Mucosa of descending colon (tissue), 3 donors: ENCODE data around the gene SF3B2. TPM values are rescaled to one million over a fixed set of nuclear protein-coding genes. Genes with fewer than 3 reads are reported as not detected.
"Not testable (repeated sequence)": the region's sequence is repeated elsewhere in the genome, so short reads cannot be mapped to it uniquely, and the experiment has no call there.

Source experiments
- ATAC-seq: fragments of 200-7000 bp; cut with Tn5 transposase; one replicate; pipeline ENCODE4 v1.9.1; 2020; ENCODE audit warnings: mild to moderate bottlenecking, moderate library complexity
- DNase-seq, 3 donors: peaks; one replicate each; pipeline ENCODE4 v3.0.0-alpha.2; 2020
- H3K36me3 ChIP-seq: fragments of 200-600 bp; one replicate; pipeline ENCODE4 v1.8.0; 2021; ENCODE audit warnings: low read depth, mild to moderate bottlenecking
- H3K4me1 ChIP-seq: fragments of 200-600 bp; one replicate; pipeline ENCODE4 v1.8.0; 2021; ENCODE audit warnings: low read depth, mild to moderate bottlenecking
- H3K4me3 ChIP-seq: fragments of 200-600 bp; one replicate; pipeline ENCODE4 v1.8.0; 2021; ENCODE audit warnings: mild to moderate bottlenecking
- H3K9me3 ChIP-seq: fragments of 200-600 bp; one replicate; pipeline ENCODE4 v1.8.0; 2021; ENCODE audit warnings: mild to moderate bottlenecking
- intact Hi-C, 2 donors: fragments of 100-400 bp; cut with DNase I in 1 of 2; cut with micrococcal nuclease in 1 of 2; formaldehyde crosslinking; loops; one replicate each; pipeline versions ENCODE4 v1.11.0 to v1.11.1; 2022; cut with DNase I, micrococcal nuclease
- total RNA-seq, 3 donors: library from RNA; stranded (reverse); fragmentation: NEBNext Ultra II Directional in 2 of 3; extraction: Animal tissue kit (Norgen Biotek cat#: 25700) in 2 of 3; gene quantifications; one replicate each; pipeline versions ENCODE4 v1.2.1 to v1.2.4, GENCODE V29; 2021 to 2023
- TF ChIP-seq, protein P1 (sequence below): fragments of 200-600 bp; IDR thresholded peaks from one replicate; pipeline ENCODE4 v1.8.0; 2022; ENCODE audit warnings: antibody characterized with exemption, mild to moderate bottlenecking
- donor health status: DM: no; HTN: no; CAD: no; lungs with moderate emphysema.
- donor health status: DM: no; HTN: no; CAD: no.
- donor health status: DM: no; HTN: yes; CAD: no.

The SF3B2 gene
- total RNA-seq, 3 donors from 2014 or later: 116 to 143 (median 135) TPM

DNA sequence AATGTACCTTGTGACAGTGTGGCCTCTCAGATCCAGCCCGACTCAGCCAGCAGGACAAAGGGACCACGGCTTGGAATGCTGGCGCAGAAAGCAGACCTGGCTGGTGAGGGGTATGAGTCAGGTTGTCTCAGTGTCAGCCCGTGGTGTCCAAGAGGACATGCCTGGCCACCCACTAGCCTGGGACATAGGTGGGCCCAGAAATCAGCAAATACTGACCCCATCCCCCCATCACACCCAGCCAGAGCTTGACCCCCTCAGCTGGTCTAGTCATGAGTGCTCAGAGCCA lies 45.3 kb upstream of the SF3B2 start:
- TF ChIP-seq, protein P1, sequence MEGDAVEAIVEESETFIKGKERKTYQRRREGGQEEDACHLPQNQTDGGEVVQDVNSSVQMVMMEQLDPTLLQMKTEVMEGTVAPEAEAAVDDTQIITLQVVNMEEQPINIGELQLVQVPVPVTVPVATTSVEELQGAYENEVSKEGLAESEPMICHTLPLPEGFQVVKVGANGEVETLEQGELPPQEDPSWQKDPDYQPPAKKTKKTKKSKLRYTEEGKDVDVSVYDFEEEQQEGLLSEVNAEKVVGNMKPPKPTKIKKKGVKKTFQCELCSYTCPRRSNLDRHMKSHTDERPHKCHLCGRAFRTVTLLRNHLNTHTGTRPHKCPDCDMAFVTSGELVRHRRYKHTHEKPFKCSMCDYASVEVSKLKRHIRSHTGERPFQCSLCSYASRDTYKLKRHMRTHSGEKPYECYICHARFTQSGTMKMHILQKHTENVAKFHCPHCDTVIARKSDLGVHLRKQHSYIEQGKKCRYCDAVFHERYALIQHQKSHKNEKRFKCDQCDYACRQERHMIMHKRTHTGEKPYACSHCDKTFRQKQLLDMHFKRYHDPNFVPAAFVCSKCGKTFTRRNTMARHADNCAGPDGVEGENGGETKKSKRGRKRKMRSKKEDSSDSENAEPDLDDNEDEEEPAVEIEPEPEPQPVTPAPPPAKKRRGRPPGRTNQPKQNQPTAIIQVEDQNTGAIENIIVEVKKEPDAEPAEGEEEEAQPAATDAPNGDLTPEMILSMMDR: no peak
- intact Hi-C loops: no loop called here
- DNase-seq (no peak), ATAC-seq (no peak)
- peaks cover 9% of the 10 kb centered on the region for H3K4me1 ChIP-seq
- H3K4me3 ChIP-seq: no peak overlapping the region
- no peaks in the 10 kb centered on the region for H3K9me3 ChIP-seq
- H3K36me3 ChIP-seq: no peaks in the 10 kb centered on the region

GRCh38 chr11:66007201-66007634 lies 44.9 kb upstream of the SF3B2 start:
- Histone ChIP-seq H3K9me3 (no peaks in the 10 kb centered on the region), H3K4me3 (no peak overlapping the region), H3K36me3 (no peaks in the 10 kb centered on the region), H3K4me1 (peaks cover 12% of the 10 kb centered on the region)
- TF ChIP-seq, protein P1: no peak
- ATAC-seq (no peak), DNase-seq (no peak)
- intact Hi-C loops: no loop called here

DNA sequence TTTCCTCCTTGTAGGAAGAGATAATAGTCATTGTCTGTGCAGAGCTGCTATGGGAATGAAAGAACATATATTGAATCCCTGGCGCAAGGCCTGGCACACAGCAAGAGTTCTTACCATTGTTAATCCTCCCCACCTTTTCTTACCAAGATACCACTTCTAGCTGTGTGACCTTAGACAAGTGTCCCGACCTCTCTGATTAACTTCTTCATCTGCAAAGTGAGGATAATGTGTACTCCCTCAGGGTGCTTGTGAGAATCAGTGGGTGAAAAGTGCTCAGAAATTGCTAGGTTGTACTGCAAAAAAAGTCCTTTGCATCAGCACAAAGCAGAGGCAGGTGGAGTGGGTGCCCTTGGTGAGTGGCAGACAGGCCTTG lies 44.1 kb upstream of the SF3B2 start:
- Histone ChIP-seq H3K9me3 (no peaks in the 10 kb centered on the region), H3K4me3 (no peak overlapping the region), H3K4me1 (peaks cover 10% of the 10 kb centered on the region), H3K36me3 (no peaks in the 10 kb centered on the region)
- DNase-seq (no peak), ATAC-seq (no peak)
- intact Hi-C loops: no loop called here
- TF ChIP-seq, protein P1: no peak

- intact Hi-C loops: no loop called here
- TF ChIP-seq, protein P1: no peak
- H3K4me3 ChIP-seq: no peak overlapping the region
- no peaks in the 10 kb centered on the region for H3K36me3 ChIP-seq
- H3K9me3 ChIP-seq: no peaks in the 10 kb centered on the region
- H3K4me1 ChIP-seq: peaks cover 5% of the 10 kb centered on the region
- no peak for DNase-seq
- ATAC-seq: no peak
Measured at GRCh38 chr11:66008468-66009101, 43.6 kb upstream of the SF3B2 start.

GRCh38 chr11:66010036-66010435 lies 42.1 kb upstream of the SF3B2 start:
- H3K36me3 ChIP-seq, DNase-seq, H3K9me3 ChIP-seq, H3K4me1 ChIP-seq, intact Hi-C loops, ATAC-seq, H3K4me3 ChIP-seq: not testable (repeated sequence)

DNA sequence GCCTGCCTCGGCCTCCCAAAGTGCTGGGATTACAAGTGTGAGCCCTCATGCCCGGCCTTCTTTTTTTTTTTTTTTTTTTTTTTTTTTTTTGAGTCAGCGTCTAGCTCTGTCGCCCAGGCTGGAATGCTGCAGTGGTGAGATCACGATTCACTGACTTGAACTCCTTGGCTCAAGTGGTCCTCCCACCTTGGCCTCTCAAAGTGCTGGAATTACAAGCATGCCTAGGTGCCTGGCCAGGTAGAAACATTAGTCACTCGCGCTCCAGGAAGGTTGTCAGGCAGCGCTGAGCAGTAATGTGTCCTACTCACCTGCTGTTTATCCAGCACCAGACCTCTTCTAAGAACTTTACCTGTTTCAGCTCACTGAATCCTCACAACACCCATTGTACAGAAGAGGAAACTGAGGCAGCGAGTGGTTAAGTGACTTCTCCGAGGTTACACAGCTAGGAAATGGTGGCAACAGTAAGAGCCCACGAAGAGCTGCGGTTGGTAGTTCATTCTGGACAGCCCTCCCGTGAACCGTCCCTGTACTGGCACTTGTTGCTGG lies 40.9 kb upstream of the SF3B2 start:
- H3K4me1 ChIP-seq: peaks cover 5% of the 10 kb centered on the region
- peak in 1 of 3 donors; percentile 24 for DNase-seq
- no peak overlapping the region for H3K4me3 ChIP-seq
- intact Hi-C loops: no loop called here
- no peak for ATAC-seq
- TF ChIP-seq, protein P1: no peak
- H3K9me3 ChIP-seq: no peaks in the 10 kb centered on the region
- H3K36me3 ChIP-seq: no peaks in the 10 kb centered on the region
